ENCODE results near the gene LHX5.

DNA sequence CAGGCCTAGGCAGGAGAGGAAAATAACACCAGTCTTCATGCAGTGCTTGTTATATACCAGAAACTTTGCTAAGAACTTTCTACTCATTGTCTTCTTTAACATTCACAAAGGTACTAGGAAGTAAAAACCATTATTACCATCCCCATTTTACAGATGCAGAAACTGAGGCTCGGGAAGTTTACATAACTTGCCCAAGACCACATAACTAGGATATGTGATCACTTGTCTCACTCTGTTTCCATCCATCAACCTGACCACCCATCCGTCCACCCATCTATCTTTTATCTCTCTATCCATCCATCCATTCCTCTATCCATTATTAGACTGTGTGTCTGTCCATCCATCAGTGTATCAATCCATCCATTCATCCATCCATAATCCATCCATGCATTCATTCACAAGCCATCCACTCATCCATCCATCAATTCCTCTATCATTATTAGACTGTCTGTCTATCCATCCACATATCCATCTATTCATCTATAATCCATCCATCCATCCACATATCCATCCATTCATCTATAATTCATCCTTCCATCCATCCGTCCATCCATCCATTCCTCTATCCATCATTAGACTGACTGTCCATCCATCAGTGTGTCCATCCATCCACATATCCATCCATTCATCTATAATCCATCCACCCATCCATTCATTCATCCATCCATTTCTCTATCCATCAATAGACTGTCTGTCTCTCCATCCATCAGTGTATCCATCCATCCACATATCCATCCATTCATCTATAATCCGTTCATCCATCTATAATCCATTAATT is 33.0 kb downstream of the LHX5 start:
- TF ChIP-seq, protein P1, sequence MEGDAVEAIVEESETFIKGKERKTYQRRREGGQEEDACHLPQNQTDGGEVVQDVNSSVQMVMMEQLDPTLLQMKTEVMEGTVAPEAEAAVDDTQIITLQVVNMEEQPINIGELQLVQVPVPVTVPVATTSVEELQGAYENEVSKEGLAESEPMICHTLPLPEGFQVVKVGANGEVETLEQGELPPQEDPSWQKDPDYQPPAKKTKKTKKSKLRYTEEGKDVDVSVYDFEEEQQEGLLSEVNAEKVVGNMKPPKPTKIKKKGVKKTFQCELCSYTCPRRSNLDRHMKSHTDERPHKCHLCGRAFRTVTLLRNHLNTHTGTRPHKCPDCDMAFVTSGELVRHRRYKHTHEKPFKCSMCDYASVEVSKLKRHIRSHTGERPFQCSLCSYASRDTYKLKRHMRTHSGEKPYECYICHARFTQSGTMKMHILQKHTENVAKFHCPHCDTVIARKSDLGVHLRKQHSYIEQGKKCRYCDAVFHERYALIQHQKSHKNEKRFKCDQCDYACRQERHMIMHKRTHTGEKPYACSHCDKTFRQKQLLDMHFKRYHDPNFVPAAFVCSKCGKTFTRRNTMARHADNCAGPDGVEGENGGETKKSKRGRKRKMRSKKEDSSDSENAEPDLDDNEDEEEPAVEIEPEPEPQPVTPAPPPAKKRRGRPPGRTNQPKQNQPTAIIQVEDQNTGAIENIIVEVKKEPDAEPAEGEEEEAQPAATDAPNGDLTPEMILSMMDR (IDR thresholded peaks at IDR 0.05) = no peak
- no peak for TF ChIP-seq POLR2A (IDR thresholded peaks at IDR 0.05)

Measured in Peyer's patch (tissue), 4 donors.